Measurements from ENCODE around the gene ABHD14A. TPM values are rescaled to one million over a fixed set of nuclear protein-coding genes. Genes with fewer than 3 reads are reported as not detected.

ABHD14A gene
- total and polyA plus RNA-seq, 2 of the 13 experiments (the other 11 are each of a cell fraction or from before 2014, with no cell fraction given): 29.5 to 46.9 TPM

- peak; percentile 100 for TF ChIP-seq SP4 (CRISPR knock-in tag; IDR thresholded peaks at IDR 0.05)
- TF ChIP-seq CHCHD3 (CRISPR knock-in tag; IDR thresholded peaks at IDR 0.05): no peak
- peak; percentile 35 for TF ChIP-seq MYNN (CRISPR knock-in tag; IDR thresholded peaks at IDR 0.05; ENCODE audit: low read depth)
- TF ChIP-seq, protein P1, sequence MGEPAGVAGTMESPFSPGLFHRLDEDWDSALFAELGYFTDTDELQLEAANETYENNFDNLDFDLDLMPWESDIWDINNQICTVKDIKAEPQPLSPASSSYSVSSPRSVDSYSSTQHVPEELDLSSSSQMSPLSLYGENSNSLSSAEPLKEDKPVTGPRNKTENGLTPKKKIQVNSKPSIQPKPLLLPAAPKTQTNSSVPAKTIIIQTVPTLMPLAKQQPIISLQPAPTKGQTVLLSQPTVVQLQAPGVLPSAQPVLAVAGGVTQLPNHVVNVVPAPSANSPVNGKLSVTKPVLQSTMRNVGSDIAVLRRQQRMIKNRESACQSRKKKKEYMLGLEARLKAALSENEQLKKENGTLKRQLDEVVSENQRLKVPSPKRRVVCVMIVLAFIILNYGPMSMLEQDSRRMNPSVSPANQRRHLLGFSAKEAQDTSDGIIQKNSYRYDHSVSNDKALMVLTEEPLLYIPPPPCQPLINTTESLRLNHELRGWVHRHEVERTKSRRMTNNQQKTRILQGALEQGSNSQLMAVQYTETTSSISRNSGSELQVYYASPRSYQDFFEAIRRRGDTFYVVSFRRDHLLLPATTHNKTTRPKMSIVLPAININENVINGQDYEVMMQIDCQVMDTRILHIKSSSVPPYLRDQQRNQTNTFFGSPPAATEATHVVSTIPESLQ (CRISPR knock-in tag; conservative IDR thresholded peaks at IDR 0.05): 0 out of 2 replicates have a peak, but pooled peaks have one; percentile 46
- peak; percentile 20; the same call in 1 of the 2 replicates for TF ChIP-seq REPIN1 (CRISPR knock-in tag; IDR thresholded peaks at IDR 0.05; ENCODE audit: borderline replicate concordance, low read depth)
- peak; percentile 21; the same call in 1 of the 2 replicates for TF ChIP-seq ZNF230 (CRISPR knock-in tag; IDR thresholded peaks at IDR 0.05)
- TF ChIP-seq, protein P2, sequence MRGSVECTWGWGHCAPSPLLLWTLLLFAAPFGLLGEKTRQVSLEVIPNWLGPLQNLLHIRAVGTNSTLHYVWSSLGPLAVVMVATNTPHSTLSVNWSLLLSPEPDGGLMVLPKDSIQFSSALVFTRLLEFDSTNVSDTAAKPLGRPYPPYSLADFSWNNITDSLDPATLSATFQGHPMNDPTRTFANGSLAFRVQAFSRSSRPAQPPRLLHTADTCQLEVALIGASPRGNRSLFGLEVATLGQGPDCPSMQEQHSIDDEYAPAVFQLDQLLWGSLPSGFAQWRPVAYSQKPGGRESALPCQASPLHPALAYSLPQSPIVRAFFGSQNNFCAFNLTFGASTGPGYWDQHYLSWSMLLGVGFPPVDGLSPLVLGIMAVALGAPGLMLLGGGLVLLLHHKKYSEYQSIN (CRISPR knock-in tag; IDR thresholded peaks at IDR 0.05; ENCODE audit: borderline replicate concordance): no peak
- TF ChIP-seq ELF3 (CRISPR knock-in tag; IDR thresholded peaks at IDR 0.05): peak; percentile 85
- no peak; the same call in 1 of the 2 replicates for TF ChIP-seq FUBP1 (CRISPR knock-in tag; IDR thresholded peaks at IDR 0.05; ENCODE audit: borderline replicate concordance)
- no peak for TF ChIP-seq ZNF567 (CRISPR knock-in tag; IDR thresholded peaks at IDR 0.05; ENCODE audit: borderline replicate concordance)
- peak; percentile 72; the same call in 1 of the 2 replicates for TF ChIP-seq ZKSCAN8 (CRISPR knock-in tag; IDR thresholded peaks at IDR 0.05; ENCODE audit: borderline replicate concordance)
- TF ChIP-seq ZNF672 (CRISPR knock-in tag; IDR thresholded peaks at IDR 0.05): no peak
- TF ChIP-seq U2AF2 (IDR thresholded peaks at IDR 0.05; ENCODE audit: low read depth, low read length): no peak
- TF ChIP-seq SYNCRIP (IDR thresholded peaks at IDR 0.05; ENCODE audit: insufficient read depth, low read depth, low read length): no peak
- peak; percentile 90; the same call in 1 of the 2 replicates for TF ChIP-seq ARHGAP35 (CRISPR knock-in tag; IDR thresholded peaks at IDR 0.05; ENCODE audit: borderline replicate concordance)
- no peak for TF ChIP-seq ZBTB8A (CRISPR knock-in tag; IDR thresholded peaks at IDR 0.05; ENCODE audit: borderline replicate concordance, low read depth)
- peak; percentile 96 for TF ChIP-seq ZNF350 (CRISPR knock-in tag; IDR thresholded peaks at IDR 0.05; ENCODE audit: borderline replicate concordance, low read depth)
- no peak for TF ChIP-seq ZNF780A (CRISPR knock-in tag; IDR thresholded peaks at IDR 0.05)
- TF ChIP-seq CEBPG (CRISPR knock-in tag; IDR thresholded peaks at IDR 0.05): peak; percentile 25
- TF ChIP-seq, protein P3, sequence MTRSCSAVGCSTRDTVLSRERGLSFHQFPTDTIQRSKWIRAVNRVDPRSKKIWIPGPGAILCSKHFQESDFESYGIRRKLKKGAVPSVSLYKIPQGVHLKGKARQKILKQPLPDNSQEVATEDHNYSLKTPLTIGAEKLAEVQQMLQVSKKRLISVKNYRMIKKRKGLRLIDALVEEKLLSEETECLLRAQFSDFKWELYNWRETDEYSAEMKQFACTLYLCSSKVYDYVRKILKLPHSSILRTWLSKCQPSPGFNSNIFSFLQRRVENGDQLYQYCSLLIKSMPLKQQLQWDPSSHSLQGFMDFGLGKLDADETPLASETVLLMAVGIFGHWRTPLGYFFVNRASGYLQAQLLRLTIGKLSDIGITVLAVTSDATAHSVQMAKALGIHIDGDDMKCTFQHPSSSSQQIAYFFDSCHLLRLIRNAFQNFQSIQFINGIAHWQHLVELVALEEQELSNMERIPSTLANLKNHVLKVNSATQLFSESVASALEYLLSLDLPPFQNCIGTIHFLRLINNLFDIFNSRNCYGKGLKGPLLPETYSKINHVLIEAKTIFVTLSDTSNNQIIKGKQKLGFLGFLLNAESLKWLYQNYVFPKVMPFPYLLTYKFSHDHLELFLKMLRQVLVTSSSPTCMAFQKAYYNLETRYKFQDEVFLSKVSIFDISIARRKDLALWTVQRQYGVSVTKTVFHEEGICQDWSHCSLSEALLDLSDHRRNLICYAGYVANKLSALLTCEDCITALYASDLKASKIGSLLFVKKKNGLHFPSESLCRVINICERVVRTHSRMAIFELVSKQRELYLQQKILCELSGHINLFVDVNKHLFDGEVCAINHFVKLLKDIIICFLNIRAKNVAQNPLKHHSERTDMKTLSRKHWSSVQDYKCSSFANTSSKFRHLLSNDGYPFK (CRISPR knock-in tag; IDR thresholded peaks at IDR 0.05; ENCODE audit: borderline replicate concordance): no peak; the same call in 1 of the 2 replicates
Observed at GRCh38 chr3:51941798-51942602, 32.9 kb upstream of the ABHD14A start, which contains the start of the genes PARP3 and RRP9 (continued).

All from HepG2 (cell line).